ENCODE measurements around the gene DDB1. TPM values are rescaled to one million over a fixed set of nuclear protein-coding genes. Genes with fewer than 3 reads are reported as not detected.

The DDB1 gene
- total and polyA plus RNA-seq, 2 of the 13 experiments (the other 11 are each of a cell fraction or from before 2014, with no cell fraction given): 217 to 266 TPM

DNA sequence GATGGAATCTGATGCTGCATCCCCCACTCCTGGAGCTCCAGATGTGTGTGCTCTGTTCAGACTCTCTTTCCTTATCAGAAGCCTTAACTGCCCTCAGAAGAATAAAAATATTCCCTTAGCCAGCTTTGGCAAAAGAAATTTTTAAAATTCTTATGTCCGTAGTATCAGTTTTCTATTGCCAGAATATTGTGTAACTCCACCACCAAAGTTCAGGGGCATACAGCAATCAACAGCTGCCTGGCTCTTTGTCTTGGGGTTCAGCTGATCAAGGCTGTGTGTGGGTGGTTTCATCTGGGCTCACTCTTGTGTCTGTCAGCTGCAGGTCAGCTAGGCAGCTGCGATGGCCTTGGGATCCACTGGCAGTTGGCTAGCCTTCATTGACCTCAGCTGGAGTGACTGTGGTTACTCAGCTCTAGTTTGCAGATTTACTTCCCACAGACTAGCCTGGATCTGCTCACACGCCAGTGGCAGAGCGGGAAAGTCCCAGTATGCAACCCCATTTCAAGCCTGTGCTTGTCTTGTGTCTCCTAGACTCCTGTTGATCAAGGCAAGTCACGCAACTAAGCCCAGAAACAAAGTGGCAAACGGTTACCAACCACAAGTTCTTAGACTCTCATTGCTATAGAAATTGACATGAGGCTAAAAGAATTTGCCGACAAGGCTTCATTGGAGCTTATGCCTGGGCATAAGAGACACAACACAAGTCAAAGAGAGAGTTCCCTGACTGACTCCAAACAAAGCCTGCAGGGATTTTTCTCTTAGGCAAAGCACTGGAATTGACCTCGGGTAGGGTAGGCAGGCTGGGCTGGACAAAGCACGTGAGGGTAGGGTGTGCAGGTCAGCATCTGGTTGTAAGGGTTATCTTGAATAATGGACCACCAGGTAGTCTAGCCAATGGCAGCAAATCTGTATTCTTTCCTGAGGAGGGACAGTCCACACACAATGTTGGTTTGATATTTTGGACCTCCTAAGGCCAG, 36.8 kb upstream of the DDB1 start (continued):
- TF ChIP-seq, protein P1, sequence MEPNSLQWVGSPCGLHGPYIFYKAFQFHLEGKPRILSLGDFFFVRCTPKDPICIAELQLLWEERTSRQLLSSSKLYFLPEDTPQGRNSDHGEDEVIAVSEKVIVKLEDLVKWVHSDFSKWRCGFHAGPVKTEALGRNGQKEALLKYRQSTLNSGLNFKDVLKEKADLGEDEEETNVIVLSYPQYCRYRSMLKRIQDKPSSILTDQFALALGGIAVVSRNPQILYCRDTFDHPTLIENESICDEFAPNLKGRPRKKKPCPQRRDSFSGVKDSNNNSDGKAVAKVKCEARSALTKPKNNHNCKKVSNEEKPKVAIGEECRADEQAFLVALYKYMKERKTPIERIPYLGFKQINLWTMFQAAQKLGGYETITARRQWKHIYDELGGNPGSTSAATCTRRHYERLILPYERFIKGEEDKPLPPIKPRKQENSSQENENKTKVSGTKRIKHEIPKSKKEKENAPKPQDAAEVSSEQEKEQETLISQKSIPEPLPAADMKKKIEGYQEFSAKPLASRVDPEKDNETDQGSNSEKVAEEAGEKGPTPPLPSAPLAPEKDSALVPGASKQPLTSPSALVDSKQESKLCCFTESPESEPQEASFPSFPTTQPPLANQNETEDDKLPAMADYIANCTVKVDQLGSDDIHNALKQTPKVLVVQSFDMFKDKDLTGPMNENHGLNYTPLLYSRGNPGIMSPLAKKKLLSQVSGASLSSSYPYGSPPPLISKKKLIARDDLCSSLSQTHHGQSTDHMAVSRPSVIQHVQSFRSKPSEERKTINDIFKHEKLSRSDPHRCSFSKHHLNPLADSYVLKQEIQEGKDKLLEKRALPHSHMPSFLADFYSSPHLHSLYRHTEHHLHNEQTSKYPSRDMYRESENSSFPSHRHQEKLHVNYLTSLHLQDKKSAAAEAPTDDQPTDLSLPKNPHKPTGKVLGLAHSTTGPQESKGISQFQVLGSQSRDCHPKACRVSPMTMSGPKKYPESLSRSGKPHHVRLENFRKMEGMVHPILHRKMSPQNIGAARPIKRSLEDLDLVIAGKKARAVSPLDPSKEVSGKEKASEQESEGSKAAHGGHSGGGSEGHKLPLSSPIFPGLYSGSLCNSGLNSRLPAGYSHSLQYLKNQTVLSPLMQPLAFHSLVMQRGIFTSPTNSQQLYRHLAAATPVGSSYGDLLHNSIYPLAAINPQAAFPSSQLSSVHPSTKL (CRISPR knock-in tag; IDR thresholded peaks at IDR 0.05): peak; percentile 81
- no peak for TF ChIP-seq ZNF75D (CRISPR knock-in tag; IDR thresholded peaks at IDR 0.05; ENCODE audit: borderline replicate concordance)
- peak; percentile 78 for TF ChIP-seq HNF4G (IDR thresholded peaks at IDR 0.05; ENCODE audit: borderline replicate concordance, low read depth, low read length)
- TF ChIP-seq HNF4G (CRISPR knock-in tag; IDR thresholded peaks at IDR 0.05; ENCODE audit: borderline replicate concordance, low read depth): peak; percentile 54; the same call in 1 of the 2 replicates
- TF ChIP-seq ISL2 (CRISPR knock-in tag; IDR thresholded peaks at IDR 0.05): peak; percentile 34; the same call in 1 of the 2 replicates
- TF ChIP-seq, protein P2, sequence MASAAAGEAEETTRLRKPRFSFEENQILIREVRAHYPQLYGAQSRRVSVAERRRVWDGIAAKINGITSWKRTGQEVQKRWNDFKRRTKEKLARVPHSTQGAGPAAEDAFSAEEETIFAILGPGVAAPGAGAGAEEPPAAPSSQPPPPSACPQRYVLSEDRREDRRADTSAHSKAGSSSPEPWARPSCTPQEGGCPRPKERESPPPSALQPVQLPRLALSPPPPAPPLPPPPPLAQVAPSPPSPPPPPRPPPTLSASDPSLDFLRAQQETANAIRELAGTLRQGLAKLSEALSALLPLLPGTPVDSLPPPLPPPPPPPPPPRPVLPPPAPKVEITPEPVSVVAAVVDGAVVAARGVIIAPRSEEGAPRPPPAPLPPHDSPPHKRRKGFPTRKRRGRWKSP (CRISPR knock-in tag; IDR thresholded peaks at IDR 0.05): 0 out of 2 replicates have a peak, but pooled peaks have one; percentile 30
- TF ChIP-seq, protein P3, sequence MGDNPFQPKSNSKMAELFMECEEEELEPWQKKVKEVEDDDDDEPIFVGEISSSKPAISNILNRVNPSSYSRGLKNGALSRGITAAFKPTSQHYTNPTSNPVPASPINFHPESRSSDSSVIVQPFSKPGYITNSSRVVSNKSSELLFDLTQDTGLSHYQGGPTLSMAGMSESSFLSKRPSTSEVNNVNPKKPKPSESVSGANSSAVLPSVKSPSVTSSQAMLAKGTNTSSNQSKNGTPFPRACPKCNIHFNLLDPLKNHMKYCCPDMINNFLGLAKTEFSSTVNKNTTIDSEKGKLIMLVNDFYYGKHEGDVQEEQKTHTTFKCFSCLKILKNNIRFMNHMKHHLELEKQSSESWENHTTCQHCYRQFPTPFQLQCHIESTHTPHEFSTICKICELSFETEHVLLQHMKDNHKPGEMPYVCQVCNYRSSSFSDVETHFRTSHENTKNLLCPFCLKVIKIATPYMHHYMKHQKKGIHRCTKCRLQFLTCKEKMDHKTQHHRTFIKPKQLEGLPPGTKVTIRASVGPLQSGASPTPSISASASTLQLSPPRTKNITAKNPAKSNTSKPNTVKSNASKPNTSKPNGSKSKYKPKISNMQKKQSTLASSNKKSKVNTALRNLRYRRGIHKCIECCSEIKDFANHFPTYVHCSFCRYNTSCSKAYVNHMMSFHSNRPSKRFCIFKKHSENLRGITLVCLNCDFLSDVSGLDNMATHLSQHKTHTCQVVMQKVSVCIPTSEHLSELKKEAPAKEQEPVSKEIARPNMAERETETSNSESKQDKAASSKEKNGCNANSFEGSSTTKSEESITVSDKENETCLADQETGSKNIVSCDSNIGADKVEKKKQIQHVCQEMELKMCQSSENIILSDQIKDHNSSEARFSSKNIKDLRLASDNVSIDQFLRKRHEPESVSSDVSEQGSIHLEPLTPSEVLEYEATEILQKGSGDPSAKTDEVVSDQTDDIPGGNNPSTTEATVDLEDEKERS (CRISPR knock-in tag; IDR thresholded peaks at IDR 0.05): 0 out of 2 replicates have a peak, but pooled peaks have one; percentile 60
- peak; percentile 96 for TF ChIP-seq SALL1 (CRISPR knock-in tag; IDR thresholded peaks at IDR 0.05)
- TF ChIP-seq, protein P4, sequence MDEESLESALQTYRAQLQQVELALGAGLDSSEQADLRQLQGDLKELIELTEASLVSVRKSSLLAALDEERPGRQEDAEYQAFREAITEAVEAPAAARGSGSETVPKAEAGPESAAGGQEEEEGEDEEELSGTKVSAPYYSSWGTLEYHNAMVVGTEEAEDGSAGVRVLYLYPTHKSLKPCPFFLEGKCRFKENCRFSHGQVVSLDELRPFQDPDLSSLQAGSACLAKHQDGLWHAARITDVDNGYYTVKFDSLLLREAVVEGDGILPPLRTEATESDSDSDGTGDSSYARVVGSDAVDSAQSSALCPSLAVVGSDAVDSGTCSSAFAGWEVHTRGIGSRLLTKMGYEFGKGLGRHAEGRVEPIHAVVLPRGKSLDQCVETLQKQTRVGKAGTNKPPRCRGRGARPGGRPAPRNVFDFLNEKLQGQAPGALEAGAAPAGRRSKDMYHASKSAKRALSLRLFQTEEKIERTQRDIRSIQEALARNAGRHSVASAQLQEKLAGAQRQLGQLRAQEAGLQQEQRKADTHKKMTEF (CRISPR knock-in tag; IDR thresholded peaks at IDR 0.05): peak; percentile 78
- TF ChIP-seq ZKSCAN1 (IDR thresholded peaks at IDR 0.05; ENCODE audit: low read length): no peak
- TF ChIP-seq MEIS1 (CRISPR knock-in tag; IDR thresholded peaks at IDR 0.05; ENCODE audit: borderline replicate concordance): peak; percentile 81; the same call in 1 of the 2 replicates
- peak; percentile 56 for TF ChIP-seq SOX13 (IDR thresholded peaks at IDR 0.05)
- TF ChIP-seq SOX13 (CRISPR knock-in tag; conservative IDR thresholded peaks at IDR 0.05 in 1 of 2, IDR thresholded peaks at IDR 0.05 in 1 of 2): peak in 1 of 2 experiments; percentile 91; a peak in 2 of 4 replicates
- peak; percentile 66 for TF ChIP-seq NR2F6 (IDR thresholded peaks at IDR 0.05)
- peak; percentile 82 for TF ChIP-seq NR2F6 (CRISPR knock-in tag; IDR thresholded peaks at IDR 0.05)
- peak; percentile 95 for TF ChIP-seq SAP130 (CRISPR knock-in tag; IDR thresholded peaks at IDR 0.05; ENCODE audit: low read depth)
